ENCODE data around the gene MLLT3.
"Not testable (repeated sequence)": the region's sequence is repeated elsewhere in the genome, so short reads cannot be mapped to it uniquely, and the experiment has no call there.

Gene MLLT3

DNA sequence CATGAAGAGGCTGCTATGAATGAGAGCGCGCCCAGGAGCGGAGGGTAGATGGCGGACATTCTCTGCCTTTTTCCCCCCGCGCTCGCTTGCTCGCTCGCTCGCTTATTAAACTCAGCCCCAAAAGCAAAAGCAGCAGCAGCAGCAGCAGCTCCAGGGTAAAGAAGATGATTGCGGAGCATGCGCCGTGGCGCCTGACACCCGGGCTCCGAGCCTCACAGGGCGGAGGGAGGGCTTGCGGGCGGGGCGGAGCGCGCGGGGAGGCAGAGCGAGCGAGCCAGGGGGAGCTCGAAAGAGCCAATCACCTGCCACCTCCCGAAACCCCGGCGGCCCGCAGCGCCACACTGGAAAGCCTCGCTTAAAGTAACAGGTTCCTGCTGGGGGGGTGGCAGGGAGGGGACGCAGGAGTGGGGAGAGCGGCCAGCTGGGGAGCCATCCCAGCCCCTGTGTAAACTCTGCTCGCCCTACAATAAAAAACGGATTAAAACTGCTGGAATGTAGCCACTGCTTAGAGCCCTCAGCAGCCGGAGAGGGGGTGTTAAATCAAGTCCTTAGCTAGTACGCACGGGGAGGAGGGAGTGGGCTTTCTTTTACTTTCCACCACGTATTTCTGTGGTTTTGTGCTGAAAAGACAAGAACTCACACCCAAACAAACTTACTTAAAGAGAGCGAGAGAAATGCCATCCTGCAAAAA, at the start of gene MLLT3:
Gene MLLT3 (minus strand): TSS at position 170 of the 691 bp plus-strand sequence.
- peak; percentile 89 for DNase-seq (ENCODE audit: low read depth)

DNA sequence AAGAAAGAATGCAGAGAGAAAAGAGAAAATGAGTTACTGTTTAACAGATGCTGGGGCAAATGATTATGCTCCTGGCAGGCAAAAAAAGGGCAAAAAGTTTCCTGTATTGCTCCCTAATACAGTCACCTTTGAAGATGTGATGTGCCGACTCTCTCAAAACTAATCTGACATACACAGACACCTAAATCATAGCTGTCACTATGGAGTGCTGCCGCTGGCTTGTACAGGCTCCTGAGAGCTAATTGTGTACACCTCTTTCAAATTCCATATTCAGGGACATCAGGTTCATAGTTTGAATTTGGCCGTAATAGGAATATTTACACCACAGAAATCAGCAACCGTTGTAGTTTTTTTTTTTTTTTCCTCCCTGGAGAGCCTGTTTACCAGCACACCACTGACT, 49.3 kb upstream of the MLLT3 start:
- DNase-seq (ENCODE audit: low read depth), result no peak

DNA sequence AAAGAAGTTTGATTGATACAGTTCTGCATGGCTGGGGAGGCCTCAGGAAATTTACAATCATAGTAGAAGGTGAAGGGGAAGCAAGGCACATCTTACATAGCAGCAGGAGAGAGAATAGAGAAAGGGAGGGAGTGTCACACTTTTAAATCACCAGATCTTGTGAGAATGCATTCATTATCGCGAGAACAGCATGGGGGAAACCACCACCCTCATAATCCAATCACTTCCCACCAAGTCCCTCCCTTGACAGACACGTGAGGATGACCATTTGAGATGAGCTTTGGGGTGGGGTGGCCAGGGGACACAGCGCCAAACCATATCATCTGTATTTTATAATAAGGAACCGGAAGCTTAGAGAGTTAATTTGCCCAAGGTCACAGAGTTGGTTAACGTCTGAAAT, 48.1 kb upstream of the MLLT3 start:
- DNase-seq (ENCODE audit: low read depth), result no peak

DNA sequence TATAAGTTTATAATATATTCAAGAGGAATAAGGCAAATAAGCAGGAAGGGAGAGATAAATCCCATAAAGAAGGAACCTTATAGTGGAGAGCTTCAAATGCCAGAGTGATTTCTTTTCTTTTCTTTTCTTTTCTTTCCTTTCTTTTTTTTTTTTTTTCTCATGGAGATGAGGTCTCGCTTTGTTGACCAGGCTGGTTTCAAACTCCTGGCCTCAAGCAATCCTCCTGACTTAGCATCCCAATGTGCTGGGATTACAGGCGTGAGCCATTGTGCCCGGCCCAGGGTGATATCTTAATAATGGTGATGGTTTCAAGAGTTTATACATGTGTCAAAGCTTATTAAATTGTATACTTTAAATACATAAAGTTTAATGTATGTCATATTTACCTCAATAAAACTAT, 42.2 kb upstream of the MLLT3 start:
- no peak for DNase-seq (ENCODE audit: low read depth)

DNA sequence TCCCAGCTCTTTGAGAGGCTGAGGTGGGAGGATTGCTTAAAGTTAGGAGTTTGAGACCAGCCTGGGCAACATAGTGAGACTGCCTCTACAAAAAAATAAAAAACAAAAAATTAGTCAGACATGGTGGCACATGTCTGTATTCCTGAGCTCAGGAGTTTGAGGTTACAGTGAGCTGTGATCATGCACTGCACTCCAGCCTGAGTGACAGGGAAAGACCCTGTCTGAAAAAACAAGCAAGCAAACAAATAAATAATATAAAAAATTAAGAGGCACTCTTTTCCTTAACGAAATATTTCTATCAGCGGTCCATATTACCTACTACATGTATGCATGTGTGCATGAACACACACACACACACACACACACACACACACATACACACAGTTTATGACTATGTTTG, 40.8 kb upstream of the MLLT3 start:
- no peak for DNase-seq (ENCODE audit: low read depth)

DNA sequence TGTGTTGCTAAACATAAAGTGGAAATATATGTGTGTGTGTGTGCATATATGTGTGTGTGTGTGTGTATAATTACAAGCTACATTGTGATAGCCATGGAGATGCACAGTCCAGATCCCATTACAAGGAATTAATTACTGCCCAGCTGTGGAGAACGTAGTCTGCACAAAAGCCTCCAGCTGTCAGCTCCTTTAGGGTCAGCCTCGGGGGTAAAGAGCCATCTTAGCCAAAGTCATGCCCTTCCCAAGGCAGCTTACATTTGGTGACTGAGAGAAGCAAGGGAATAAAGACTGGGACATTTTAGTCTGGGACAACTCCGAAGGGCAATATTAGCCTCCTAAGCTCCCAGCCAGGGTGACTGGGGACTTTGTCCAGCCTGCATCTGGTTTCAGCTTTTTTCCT, 39.9 kb upstream of the MLLT3 start:
- DNase-seq (ENCODE audit: low read depth), result no peak

DNA sequence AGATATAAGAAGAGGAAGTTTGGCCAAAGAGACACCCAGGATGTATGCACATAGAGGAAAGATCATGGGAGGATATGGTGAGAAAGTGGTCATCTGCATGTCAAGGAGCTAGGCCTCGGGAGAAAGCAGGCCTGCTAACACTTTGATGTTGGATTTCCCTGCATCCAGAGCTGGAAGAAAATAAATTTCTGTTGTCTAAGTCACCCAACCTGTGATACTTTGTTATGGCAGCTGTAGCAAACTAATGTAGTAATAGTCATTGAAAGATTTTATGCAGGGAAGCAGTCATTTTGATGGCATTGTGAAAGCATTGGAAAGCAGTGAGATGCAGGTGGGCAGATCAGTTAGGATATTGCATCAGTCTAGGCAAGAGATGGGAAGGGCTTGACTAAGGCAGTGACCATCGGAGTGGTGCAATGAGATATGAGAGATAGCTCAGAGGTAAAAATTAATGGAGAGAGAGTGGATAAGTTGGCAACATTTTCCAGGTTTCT, 37.2 kb upstream of the MLLT3 start:
- DNase-seq (ENCODE audit: low read depth), result no peak

DNA sequence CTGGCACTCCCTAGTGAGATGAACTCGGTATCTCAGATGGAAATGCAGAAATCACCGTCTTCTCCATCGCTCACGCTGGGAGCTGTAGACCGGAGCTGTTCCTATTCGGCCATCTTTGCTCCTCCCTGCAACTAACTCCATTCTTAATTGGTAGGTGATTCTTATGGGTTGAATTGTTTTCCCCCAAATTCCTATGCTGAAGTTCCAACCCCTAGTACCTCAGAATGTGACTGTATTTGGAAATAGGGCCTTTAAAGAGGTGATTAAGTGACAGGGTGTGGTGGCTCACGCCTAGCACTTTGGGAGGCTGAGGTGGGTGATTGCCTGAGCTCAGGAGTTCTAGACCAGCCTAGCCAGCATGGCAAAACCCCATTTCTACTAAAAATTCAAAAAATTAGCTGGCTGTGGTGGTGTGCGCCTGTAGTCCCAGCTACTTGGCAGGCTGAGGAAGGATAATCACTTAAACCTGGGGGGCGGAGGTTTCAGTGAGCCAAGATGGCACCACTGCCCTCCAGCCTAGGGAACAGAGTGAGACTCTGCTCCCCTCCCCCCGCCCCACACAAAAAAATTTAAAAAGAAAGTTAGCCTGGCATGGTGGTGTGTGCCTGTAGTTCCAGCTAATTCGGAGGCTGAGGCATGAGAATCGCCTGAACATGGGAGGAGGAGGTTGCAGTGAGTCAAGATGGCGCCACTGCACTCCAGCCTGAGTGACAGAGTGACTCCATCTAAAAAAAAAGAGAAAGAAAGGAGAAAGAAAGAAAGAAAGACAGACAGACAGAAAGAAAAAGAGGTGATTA, 36.6 kb upstream of the MLLT3 start:
- no peak for DNase-seq (ENCODE audit: low read depth)

DNA sequence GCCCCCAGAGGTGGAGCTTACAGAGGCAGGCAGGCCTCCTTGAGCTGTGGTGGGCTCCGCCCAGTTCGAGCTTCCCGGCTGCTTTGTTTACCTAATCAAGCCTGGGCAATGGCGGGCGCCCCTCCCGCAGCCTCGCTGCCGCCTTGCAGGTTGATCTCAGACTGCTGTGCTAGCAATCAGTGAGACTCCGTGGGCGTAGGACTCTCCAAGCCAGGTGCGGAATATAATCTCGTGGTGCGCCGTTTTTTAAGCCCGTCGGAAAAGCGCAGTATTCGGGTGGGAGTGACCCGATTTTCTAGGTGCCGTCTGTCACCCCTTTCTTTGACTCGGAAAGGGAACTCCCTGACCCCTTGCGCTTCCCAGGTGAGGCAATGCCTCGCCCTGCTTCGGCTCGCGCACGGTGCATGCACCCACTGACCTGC, 36.0 kb upstream of the MLLT3 start:
- not testable (repeated sequence) for DNase-seq (ENCODE audit: low read depth)

DNA sequence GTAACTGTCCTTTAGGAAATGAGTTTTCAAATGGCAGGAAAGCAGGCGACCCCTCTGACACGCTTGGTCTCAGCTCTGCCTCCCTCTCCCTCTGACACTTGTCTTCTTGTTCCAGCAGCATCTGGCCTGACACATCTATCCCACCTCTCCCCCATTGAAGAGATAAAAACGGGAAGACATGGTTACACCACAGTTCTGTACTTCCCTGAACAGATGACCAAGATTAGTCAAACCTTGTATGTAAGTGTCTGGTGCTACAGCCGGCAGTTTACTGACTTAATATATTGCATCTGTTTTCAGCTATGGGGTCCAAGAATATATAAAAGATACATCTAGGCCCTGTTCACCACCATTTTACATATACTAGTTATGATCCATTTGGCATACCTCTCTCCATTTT, 29.6 kb upstream of the MLLT3 start:
- DNase-seq (ENCODE audit: low read depth), result no peak

DNA sequence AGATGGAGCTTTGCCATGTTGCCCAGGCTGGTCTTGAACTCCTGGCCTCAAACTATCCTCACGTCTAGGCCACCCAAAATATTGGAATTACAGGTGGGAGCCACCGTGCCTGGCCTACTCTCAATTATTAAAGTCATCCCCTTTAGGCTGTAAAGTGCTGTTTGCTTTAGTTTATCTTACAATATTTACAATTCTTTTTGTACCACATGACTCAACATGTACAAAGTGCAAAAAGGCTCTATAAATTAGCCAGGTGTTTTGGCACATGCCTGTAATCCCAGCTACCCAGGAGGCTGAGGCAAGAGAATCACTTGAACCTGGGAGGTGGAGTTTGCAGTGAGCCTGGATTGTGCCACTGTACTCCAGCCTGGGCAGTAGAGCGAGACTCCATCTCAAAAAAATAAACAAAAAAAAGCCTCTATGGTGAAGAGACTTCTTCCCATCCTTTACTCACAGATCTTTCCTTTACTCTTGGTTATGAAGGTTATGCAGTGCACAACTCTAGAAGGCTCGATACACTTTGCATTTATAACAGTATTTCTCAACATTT, 28.5 kb upstream of the MLLT3 start:
- DNase-seq (ENCODE audit: low read depth), result no peak

DNA sequence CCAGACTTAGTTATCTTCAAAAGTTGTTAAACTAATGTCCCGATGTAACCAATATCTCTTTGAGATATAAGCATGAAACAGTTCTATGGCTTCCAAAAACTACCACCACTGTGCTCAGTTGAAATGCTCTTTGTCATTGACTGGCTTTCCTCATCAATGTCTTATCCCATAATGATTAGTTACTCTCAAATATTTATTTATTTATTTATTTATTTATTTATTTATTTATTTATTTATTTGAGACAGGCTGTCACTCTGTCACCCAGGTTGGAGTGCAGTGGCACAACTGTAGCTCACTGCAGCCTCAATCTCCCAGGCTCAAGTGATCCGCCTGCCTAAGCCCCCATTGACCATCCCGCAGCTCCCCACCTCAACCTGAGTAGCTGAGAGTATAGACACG, 28.0 kb upstream of the MLLT3 start:
- no peak for DNase-seq (ENCODE audit: low read depth)

DNA sequence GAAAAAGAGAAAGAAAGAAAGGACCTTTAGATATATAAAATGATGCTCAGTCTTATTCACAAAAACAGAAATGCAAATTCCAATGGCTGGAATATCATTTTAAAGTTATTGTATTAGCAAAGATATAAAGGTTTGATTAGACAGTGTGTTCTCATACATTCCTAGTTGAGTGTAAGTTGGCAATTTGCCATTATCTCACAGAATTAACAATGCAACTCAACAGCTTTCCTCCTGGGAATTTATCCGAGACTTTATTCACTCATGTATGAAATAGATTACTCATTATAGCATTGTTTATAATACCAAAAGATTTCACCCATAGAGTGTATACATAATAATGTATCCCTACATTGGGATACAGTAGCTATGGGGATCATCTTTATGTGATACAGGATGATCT, 27.1 kb upstream of the MLLT3 start:
- no peak for DNase-seq (ENCODE audit: low read depth)

DNA sequence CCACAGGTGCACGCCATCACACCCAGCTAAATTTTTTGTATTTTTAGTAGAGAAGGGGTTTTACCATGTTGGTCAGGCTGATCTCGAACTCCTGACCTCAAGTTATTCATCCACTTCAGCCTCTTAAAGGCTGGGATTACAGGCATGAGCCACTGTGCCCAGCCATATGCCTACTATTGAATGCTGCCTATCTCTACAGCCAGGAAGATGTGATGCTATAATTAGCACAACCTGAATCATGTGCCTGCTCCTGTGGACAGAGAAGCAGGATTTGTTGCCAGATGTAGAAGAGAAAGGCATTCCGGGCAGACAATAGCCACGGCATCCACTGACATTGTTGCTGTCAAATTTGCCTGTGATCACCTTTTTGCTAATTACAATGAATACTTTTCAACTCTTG, 24.4 kb upstream of the MLLT3 start:
- no peak for DNase-seq (ENCODE audit: low read depth)

DNA sequence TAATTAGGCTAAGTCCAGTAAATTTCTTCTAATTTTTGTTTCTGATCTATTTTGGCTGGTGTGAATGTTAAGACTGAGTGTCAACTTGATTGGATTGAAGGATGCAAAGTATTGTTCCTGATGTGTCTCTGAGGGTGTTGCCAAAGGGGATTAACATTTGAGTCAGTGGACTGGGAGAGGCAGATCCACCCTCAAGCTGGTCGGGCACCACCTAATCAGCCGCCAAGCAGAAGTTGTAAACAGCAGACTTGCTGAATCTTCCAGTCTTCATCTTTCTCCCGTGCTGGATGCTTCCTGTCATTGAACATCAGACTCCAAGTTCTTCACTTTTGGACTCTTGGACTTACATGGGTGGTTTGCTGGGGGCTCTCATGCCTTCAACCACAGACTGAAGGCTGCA, 21.4 kb upstream of the MLLT3 start:
- DNase-seq (ENCODE audit: low read depth), result no peak

DNA sequence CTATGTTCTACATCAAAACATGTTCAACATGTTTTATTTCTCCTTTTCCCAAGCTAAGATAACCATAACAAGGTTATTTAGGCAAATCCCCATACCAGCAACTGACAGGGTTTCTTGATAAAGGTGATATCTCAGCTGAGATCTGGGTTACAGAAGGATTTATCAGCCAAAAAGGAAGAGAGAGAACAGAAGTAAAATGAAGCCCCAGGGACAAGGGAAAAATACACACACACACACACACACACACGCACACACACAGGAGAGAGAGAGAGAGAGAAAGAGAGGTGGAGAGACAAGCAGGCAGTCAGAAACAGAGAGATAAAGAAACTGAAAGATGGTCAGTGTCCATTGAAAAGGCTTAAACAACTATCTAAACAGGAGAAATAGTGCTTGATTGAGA, 19.7 kb upstream of the MLLT3 start:
- DNase-seq (ENCODE audit: low read depth), result no peak

DNA sequence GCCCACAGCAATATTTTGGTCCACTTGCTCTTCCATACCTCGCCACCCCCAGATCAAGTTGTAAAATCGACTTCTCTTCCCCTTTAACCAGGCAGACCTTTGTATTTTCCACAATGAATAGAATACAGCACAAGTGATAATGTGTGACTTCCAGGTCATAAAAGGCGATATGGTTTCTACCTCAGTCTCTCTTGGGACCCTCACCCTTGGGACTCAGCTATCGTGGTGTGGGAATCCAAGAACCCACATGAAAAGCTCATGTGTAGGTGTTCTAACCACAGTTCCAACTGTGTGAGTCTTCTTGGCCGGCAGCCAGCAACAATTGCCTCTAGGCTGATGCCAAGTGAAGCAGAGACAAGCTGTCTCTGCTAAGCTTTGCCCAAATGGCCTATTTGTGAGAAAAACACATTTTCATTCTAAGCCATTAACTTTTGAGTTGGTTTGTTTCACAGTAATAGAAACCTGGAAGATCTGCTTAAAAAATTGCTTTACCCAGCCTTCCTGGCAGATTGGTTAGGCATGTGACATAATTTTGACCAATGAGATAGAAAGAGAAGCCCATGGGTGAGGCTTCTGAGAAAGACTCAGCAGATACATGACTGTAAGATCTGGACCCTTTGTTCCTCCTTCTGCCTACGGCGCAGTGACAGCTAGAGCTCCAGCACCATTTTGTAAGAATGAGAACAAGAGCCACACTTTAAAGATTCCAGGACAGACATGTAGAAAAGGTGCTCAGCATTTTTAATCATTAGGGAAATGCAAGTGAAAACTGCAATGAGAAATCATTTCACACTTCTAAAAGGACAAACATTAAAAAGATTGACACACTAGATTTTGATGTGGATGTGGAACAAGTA, 18.3 kb upstream of the MLLT3 start:
- DNase-seq (ENCODE audit: low read depth), result no peak

DNA sequence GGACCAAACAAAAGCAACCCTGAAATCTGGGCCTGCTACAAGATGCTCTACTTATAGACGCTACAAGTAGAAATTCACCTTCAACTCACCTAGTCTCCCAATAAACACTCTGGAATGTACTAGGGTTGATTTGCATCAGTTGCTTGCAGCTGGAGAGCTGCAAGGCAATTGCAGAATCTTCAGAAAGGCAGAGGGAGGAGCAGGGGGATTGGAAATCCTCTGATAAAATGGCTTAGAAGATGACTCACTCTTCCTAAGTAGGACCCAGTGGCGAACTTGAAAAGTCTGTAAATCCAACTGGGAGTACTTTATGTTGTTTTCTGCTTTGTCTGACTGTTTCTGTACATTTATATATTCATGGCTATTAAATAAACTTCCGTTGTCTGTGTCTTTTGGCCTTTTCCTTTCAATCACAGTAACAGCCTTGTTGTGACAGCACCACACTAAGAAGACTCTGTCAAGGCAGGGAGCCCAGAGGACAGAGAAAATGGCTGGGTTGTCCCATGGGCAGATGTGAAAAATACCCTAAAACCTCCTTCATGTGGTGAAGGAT, 14.7 kb upstream of the MLLT3 start:
- DNase-seq (ENCODE audit: low read depth), result no peak

DNA sequence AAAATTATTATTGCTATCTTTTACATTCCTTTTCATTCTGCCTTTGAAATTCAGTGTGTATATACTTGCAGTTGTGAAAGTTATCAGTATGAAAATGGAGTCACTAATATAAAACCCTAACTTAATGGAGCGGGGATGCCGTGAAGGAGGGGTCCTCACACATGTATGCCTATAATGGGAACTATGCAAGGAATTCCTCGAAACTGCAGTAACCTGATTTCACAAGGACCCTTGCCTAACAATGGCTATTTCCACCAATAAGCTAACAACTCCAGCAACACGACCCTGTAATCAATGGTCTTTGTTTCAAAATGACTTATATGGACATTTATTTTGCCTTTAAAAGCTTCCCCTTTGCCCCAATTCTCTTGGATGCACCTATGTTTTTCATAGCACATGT, 12.6 kb upstream of the MLLT3 start:
- no peak for DNase-seq (ENCODE audit: low read depth)

DNA sequence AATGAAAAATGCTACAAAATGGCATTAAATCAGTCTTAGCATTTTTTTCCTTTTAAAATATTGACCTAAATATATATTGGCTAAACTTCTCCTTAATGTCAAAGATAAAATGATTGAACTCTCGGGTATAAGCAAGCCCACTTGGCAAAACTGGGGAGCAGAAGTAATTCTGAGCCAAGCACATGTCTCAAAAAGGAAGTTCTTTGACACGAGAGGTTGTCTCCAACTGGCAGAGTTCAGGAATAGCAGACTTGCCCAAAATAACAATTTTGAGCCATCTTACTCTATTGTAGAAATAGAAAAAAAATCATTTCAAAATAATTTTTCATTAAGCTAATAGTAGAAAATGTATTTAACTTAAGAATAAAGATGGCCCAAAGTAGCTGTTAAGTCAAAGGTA, 10.4 kb upstream of the MLLT3 start:
- no peak for DNase-seq (ENCODE audit: low read depth)

DNA sequence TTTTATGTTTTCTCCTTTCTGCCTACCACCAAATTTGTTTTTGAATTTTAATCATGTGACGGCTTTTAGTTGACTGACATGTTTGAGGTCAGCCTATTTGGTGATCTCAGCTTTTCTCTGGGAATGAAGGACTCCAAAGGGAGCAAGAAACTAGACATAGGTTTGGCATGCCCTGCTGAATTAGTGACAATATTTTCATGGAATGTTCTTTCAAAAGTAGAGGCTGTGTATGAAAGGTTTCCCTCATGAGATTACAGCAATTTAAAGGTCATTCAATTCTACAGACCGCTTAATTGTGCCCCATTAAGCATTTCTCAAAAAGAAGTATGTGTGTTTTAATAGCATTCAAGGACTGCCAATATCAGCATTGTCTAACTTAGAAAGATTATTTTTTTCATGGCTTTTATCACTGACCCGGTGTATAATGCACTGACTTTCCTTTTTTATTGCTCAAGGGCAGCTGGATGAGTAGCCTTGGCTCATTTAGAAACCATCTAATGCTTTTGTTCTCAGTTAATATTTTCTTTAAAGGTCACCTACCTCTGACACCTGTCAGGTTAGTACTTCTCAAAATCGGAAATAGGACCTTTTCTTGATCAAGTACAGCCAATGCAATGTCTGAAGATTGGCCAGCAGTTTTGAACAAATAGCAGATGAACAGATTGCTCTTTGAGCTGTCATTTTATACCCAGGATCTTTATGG, 8.1 kb upstream of the MLLT3 start:
- no peak for DNase-seq (ENCODE audit: low read depth)

DNA sequence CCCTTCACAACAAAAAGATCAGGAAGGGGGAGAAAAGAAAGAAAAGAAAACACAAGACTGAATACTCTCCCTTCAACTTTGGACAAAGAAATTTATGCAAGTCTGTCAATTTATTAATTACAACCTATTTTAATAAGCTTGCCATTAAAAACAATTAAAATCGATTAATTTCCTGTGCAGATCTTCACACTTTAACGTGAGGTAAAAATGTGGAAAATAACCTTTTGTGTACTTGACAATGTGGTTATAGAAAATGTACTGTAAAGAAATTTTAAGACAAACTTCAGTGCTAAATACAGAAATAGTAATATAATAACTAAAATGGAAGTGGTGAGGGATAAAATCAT, 2.7 kb upstream of the MLLT3 start:
- no peak for DNase-seq (ENCODE audit: low read depth)
